ENCODE results near the gene MICB. TPM values are rescaled to one million over a fixed set of nuclear protein-coding genes. Genes with fewer than 3 reads are reported as not detected.
"Not testable (repeated sequence)": the region's sequence is repeated elsewhere in the genome, so short reads cannot be mapped to it uniquely, and the experiment has no call there.

MICB gene
- total RNA-seq (2014; rRNA removed; shearing (Covaris generic)) = 12.2 and 14.5 TPM in 2 replicates

DNA sequence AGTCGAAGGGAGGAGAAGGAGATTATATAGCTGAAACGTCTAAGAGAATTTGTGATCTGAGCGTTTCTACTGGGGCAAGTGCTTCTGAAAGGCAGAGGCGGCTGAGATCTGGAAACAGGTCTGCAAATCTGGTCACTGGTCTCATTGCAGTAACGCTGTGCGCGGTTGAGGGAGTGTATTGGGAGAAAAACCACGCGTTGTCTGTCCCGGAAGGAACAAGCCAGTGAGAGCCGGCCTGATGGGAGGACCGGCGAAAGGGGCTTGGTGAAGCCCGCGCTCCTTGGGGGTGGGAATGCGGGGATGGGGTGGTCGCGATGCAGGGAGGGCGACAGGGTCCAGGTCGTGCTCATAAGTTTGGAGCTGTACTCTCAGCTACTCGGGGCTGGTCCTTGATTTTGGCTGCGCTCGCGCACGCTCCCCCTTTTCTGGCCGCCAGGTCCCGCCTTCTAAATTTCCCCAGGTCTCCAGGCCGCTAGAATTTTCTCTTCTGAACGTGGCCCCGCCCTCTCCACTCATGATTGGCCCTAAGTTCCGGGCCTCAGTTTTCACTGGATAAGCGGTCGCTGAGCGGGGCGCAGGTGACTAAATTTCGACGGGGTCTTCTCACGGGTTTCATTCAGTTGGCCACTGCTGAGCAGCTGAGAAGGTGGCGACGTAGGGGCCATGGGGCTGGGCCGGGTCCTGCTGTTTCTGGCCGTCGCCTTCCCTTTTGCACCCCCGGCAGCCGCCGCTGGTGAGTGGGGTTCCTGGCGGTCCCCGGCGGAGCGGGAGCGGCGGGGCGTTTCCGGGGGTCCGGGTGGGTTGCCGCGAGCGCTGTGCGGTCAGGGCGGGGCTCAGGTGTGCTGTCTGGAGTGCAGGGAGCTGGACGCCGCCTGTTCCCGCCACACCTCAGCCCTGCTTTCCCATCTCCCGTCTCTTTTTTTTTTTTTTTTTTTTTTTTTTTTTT is at the start of gene MICB:
MICB (plus strand) TSS at position 615 of the 946 bp plus-strand sequence; CDS start at position 664, 49 bp downstream.
- peak; percentile 65 for DNase-seq (ENCODE audit: low spot score)

DNA sequence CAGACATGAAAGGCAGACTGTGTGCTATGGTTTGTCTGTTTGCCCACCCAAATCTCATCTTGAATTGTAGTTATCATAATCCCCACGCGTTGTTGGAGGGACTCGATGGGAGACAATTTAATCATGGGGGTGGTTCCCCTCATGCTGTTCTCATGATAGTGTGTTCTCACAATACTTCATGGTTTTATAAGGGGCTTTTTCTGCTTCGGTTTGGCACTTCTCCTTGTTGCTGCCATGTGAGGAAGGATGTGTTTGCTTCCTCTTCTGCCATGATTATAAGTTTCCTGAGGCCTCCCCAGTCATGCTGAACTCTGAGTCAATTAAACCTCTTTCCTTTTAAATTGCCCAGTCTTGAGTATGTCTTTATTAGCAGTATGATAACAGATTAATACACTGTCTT is 47.2 kb upstream of the MICB start:
- no peak for DNase-seq (ENCODE audit: low spot score)

DNA sequence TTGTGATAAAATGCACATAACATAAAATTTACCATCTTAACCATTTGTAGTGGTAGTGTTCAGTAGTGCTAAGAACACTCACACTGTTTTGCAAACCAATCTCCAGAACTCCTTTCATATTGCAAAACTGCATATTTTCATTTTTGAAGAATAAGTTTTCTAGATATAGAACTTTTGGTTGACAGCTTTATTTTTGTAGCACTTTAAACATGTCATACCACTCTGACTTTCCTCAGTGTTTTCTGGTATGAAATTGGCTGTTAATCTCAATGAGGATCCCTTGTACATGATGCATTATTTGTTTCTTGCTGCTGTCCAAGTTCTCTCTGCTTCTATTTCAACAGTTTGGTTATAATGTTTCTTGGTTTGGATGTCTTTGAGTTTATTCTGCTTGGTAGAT is 45.1 kb upstream of the MICB start:
- no peak for DNase-seq (ENCODE audit: low spot score)

DNA sequence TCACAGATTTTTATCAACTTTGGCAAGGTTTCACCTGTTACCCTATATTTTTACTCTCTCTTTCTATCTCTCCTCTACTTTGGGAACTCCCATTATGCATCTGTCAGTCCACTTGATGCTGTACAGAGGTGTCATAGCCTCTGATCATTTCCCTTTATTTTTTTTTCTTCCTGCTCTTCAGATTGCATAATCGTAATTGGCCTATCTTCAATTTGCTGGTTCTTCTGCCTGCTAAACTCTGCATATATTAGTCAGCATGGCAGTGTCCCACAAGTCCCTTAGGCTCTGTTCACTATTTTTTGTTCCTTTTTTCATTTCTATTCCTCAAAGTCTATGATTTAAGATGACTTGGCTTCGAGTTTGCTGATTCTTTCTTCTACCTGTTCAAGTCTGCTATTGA is 44.7 kb upstream of the MICB start:
- DNase-seq (ENCODE audit: low spot score) = no peak

DNA sequence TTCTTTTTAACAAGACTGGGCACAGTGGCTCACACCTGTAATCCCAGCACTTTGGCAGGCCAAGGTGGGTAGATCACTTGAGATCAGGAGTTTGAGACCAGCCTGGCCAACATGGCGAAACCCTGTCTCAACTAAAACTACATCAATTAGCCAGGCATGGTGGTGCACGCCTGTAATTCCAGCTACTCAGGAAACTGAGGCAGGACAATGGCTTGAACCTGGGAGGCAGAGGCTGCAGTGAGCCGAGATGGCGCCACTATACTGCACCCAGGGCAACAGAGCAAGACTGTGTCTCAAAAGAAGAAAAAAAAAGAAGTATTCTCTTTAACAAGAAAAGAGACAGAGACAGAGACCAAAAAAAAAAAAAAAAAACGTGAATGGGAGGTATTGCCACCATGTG is 38.1 kb upstream of the MICB start:
- DNase-seq (ENCODE audit: low spot score) = not testable (repeated sequence)

DNA sequence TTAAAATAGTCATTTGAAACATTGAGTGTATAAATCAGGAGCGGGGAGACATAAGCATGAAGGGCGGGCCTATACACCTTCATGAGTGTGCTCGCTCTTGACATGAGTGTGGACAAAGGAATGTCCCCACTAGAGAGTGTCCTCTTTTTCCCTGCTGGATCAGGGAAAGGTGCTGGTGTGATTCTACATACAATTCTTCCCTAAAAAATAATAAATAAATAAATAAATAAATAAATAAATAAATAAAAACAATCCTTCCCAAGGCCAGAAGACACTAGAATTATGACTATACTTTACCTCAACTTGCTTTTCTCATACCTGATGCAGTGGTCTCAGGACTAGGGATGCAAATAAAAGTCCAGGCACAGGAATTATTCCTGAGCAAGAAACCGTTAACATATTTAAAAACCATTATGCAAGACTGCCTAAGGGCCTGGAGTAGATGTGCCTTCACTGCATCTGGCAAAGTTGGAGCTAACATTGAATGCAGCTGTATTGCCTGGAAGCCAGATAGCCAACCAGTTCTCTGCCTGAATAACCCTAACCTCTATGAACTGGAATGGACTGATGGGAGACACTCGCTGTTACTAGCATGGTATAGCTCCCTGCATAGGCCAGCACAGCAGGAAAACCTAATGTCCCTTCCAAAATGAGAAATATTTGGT is 37.5 kb upstream of the MICB start:
- no peak for DNase-seq (ENCODE audit: low spot score)

DNA sequence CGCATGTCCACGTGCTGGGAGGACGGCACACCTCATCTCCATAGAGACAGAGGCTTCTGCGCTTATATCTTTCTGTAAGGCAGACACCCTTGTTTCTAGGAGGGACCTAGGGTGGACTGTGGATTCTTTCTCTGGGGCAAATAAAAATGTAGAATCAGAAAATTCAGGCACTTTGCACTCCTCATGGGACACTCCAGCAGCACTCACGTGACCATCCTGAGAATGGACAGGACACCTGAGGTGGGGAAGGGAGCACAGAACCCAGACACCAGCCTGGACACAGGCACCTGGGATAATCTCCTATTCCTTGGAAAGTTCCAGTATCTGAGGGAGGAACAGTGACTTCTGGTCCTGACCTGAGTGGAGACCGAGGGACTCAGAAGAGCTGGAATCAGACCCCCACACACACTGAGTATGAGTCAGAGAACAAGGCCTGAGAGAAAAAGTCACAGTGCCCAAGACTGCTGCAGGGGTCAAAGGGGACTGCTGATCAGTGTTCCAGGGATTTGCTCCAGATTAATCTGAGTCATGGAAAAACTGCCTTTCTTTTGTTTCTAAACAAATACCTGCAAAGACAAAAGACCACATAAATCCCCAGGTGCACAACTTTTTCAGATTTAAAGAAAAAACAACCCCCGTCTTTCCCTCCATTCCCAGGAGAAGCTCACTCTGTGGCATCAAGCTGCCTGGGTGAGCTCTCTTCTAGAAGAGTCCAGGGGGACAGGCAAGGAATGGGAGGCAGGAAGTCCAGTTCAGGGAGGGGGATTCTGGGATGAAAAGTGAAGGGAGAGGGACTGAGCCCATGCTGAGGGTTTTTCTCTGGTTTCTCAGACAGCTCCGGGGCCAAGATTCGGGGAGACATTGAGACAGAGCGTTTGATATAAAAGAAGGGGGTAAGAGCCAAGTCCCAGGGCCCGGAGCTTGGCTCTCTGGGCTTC is 35.6 kb upstream of the MICB start:
- DNase-seq (ENCODE audit: low spot score) = no peak

DNA sequence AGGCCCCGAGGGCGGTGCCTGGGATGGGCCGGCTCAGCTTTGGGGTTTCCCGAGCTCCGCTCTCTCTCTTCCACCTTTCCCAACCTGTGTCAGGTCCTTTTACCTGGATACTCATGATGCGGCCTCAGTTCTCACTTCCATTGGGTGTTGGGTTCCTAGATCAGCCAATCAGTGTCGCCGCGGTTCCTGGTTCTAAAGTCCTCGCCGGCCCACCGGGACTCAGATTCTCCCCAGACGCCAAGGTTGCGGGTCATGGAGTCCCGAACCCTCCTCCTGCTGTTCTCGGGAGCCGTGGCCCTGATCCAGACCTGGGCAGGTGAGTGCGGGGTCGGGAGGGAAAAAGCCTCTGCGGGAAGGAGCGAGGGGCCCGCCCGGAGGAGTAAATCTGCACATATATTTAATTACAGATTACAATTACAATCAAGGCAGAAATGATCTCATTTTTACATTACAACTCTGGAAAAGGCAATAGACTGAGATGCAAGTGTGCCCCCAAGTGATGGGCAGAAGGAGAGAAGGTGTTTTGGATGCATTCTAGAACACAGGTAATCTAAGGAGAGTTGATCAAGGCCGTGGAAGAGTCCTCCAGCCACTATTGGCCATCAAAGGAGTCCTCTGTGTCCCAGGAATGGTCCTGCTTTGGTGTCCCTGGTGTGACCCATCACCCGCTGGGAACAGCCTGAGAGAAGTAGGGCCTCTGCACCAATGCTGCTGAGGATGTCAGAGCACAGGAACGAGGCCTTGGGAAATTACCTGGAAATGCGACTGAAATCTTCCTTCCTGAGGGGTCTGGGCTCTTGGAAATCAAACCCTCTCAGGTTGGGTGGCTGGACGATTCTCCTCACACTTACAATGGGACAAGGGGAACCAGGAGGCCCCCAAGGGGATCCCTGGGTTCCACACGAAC is 34.7 kb upstream of the MICB start:
- no peak for DNase-seq (ENCODE audit: low spot score)

DNA sequence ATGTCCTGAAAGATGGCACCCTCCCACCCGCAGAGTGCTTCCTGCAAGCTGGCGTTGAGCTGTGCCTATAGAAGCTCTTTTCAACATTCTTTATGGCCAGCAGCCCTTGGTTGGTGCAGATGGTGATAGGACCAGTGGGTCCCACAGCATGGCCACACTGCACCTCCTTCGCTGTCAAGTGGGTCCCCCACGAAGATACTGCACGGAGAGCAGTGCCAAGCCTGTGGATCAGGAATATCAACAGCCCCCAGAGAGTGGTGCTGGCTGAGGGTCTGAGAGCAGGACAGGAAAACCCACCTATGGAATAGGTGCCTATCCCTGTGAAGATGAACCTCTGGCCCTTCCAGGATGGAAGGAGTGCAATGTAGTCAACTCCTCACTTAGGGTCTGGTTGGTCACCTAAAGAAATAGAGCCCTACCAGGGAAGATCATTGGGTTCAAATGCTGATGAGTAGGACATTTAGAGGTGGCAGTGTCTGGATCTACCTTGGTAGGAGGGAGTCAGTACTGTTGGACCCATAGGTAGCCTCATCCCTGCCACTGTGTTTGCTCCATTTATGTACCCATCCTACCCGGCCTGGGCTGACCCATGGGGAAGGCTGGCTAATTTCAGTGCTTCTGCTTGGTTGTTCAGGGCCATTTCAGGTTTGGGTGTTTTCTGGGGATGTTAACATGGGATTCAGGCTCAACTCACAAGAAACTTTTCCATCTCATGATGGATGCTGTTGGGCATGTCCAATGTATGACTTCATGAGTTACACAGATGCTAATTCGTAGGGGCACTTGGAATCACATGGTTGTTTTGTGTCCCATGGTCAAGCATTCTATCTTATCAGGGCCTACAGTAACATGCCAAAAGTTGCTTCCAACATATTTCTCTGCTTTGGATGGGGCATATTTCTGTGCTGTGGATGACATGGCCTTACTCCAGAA is 33.4 kb upstream of the MICB start:
- no peak for DNase-seq (ENCODE audit: low spot score)

DNA sequence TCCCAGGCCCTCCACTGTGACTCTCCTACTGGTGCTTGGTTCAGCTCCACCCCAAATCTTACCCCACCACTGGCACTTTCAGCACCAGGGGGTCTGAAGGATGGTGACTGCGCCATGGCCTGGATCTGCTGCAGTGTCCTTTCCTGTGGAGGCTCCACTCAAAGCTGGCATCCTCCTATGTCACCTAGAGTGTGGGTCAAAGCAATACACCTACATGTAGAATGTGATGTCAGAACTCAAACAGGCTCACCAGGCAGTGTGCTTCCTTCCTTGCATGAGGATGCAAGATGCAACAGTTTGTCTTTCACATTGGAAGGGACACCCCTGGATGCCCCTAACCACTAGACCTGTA is 32.8 kb upstream of the MICB start:
- no peak for DNase-seq (ENCODE audit: low spot score)

DNA sequence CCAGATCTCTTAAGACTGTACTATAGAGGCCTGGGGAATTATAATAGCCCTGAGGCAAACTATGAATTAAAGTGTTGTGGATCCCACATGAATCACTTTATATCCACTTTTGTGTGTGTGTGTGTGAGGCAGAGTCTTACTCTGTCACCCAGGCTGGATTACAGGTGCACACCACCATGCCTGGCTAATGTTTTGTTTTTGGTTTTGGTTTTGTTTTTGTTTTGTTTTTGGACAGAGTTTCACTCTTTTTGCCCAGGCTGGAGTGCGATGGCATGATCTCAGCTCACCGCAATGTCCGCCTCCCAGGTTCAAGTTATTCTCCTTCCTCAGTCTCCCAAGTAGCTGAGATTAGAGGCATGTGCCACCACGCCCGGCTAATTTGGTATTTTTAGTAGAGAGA is 32.2 kb upstream of the MICB start:
- DNase-seq (ENCODE audit: low spot score) = no peak

DNA sequence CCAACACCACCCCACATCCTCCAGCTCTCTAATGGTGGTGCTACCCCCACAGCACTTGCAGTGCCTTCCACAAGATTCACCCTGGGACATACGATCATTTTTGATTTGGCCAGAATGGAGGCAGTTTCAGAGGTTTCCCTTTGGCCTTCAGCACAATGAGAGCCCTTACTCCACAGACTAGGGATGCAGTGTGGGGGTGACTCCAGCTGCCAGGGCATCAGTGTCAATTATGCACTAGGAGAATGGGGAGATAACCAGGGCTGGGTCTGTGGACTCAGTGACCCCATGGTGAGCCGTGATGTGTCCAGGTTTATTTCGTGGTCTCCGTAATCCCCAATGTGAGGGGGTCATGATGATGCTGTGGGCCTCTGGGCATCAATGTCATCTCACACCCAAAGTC is 31.5 kb upstream of the MICB start:
- no peak for DNase-seq (ENCODE audit: low spot score)

DNA sequence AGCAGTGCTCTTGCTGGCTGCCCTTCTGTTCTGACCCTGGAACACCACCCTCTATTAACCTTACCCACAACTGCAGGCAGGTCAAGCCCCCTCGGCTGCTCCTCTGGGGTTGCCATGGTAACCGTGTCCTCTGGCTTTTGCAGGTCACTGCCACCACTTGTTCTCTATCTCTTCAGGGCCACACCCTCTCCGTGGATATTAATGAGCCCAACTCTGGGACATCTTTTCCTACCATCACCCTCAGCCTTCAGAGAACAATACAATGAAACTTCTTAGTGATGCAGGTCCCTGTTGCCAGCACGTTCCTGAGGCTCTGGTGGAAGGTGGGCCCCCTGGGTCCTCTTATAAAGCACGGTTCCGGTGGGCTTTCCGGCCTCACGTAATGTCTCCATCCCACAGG is 30.8 kb upstream of the MICB start:
- DNase-seq (ENCODE audit: low spot score) = no peak

DNA sequence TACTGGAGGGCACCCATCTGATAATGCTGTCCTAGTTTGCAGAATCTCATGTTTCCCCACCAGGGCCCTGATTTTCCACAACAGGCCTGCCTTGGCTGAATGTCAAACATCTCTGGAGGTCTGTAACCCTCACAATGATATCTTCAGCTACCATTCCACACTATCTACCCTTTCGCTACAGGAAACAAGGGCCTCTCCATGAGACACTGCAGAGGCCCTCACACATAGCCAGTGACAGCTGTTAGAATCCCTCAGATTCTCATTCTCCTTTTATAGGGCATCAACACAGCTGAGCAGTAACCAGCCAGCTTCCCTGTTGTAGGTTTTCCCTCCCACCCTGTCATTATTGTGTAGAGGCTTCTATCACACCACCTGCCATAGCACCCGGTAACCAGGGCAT is 29.6 kb upstream of the MICB start:
- no peak for DNase-seq (ENCODE audit: low spot score)

DNA sequence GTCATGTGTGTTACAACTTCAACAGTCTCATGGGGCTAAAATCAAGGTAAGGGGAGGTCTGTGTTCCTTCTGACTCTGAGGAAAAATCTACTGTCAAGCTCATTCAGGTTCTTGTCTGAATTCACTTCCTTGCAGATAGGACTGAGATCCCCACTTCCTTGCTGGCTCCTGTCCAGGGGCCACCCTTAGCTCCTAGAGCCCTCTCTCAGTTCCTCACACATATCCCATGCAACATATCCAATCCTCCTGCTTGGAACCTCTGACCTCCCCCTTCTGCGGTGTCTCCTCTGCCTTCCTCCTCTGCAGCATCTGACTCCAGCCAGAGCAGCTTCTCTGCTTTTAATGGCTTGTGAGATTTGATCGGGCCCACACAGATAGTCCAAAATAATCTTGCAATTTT is 27.1 kb upstream of the MICB start:
- no peak for DNase-seq (ENCODE audit: low spot score)

DNA sequence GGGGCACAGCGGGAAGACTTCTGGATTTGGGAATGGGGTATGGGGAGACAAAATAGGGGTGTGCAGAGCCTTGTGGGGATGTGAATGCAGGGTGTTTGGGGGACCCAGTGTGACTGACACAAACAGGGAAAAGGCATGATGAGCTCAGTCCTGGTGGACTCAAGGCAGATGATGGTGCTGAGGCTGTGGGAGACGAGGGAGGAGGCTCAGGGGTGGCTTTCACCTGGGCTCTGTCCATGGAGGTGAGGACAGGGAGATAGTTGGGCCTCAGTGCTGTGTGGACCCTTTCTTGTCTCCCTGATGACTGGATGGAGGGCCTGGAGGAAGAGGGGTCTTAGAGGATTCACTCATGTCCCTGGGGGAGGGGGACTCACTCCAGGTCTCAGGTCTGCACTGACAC is 26.2 kb upstream of the MICB start:
- DNase-seq (ENCODE audit: low spot score) = no peak

DNA sequence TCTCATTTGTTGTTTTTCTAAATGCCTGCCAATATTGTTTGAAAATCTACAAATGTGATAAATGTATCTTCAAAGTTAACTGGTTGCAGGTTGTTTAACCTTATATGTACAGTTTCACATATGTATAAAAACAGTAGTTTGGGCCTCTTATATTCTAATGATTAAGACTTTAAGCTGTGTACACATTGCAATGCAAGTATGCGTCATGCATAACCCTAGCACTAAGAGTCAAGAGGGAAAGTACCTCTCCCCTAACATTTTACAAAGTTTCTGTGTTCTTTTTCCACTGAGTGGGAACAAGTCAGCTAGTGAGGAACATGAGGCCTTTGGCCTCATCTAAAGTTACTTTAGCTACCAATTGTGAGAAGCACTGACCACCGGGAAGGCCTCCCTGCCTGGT is 25.7 kb upstream of the MICB start:
- no peak for DNase-seq (ENCODE audit: low spot score)

DNA sequence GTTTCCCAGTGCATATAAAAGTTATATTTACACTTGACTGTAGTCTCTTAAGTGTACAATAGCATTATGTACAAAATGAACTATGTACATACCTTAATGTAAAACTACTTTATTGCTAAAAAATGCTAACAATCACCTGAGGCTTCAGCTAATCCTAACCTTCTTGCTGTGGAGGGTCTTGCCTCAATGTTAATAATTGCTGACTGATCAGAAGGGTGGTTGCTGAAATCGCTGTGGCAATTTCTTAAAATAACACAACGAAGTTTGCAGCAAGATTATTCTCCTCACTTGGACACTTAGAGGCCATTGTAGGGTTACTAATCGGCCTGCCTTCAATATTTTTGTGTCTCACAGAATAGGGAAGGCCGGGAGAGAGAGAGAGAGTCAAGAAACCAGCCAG is 24.7 kb upstream of the MICB start:
- no peak for DNase-seq (ENCODE audit: low spot score)

DNA sequence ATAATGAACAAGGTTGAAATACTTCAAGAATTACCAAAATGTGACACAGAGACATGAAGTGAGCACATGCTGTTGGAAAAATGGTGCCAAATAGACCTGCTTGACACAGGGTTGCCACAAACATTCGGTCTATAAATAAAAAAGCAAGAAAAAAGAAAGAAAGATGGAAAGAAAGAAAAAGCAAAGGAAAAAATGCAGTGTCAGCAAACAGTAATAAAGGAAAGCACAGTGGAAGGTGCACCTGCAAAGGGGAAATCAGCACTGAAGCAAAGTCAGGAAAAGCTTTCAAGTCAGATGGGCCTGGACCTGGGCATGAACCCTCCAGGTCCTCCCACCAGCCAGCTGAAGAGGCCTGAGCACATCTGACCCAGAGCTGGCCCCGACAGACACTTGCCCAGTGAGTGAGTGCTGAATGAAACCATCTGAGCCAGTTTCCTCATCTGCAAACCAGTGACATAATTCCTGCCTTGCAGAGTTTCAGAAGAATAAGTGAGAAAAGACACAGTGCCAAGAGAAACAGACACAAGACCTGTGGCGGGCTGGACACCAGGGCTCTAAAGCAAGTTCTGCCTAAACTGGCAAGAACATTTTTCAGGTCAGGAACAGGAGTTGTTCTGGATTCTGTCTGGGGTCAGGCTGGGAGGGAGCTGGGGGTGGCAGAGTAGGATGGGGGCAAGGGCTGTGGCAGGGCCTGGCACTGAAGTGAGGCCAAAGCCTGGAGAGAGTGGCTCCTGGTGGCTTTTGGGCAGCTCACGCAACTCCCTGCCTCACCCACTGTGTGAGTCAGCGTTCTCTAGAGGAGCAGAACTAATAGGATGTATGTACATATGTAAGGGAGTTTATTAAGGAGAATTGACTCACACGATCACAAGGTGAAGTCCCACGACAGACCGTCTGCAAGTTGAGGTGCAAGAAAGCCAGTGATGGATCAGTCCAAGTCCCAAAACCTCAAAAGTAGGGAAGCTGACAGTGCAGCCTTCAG is 23.9 kb upstream of the MICB start:
- peak; percentile 43 for DNase-seq (ENCODE audit: low spot score)

Measured in H4 (cell line).